MM.1S (cell line): ENCODE measurements around the gene STK39.
A peak's percentile ranks its signal among the peaks of the same experiment; 100 is the strongest.

Experiments
- DNase-seq: peaks from one replicate; pipeline ENCODE4 v3.0.0-alpha.2; 2015
- H2AFZ ChIP-seq: fragments of 300-600 bp; sonication (generic); 2 replicates; pipeline ENCODE4 v1.6.0; 2016; ENCODE audit warnings: antibody characterized with exemption, low read length
- H3F3A ChIP-seq: fragments of 300-600 bp; sonication (generic); 2 replicates; pipeline ENCODE4 v1.6.1; 2016; ENCODE audit warnings: mild to moderate bottlenecking, antibody characterized with exemption, low read length, moderate library complexity, mixed read lengths; ENCODE audit not compliant: insufficient read depth
- H3K27ac ChIP-seq: fragments of 300-600 bp; sonication (generic); 2 replicates; pipeline ENCODE4 v1.5.1; 2016; ENCODE audit warnings: mild to moderate bottlenecking, low read length
- H3K27me3 ChIP-seq: fragments of 300-600 bp; sonication (generic); replicated peaks from 2 replicates; pipeline ENCODE4 v1.6.0; 2016; ENCODE audit warnings: low read length; ENCODE audit not compliant: insufficient read depth
- H3K36me3 ChIP-seq: fragments of 300-600 bp; sonication (generic); replicated peaks from 2 replicates; pipeline ENCODE4 v1.6.1; 2016; ENCODE audit warnings: mild to moderate bottlenecking, low read length, mixed read lengths; ENCODE audit not compliant: insufficient read depth
- H3K4me1 ChIP-seq: fragments of 300-600 bp; sonication (generic); 2 replicates; pipeline ENCODE4 v1.6.1; 2016; ENCODE audit warnings: low read length, mixed read lengths
- H3K4me2 ChIP-seq: fragments of 300-600 bp; sonication (generic); 2 replicates; pipeline ENCODE4 v1.6.0; 2016; ENCODE audit warnings: low read depth, low read length
- H3K4me3 ChIP-seq: fragments of 300-600 bp; sonication (generic); 2 replicates; pipeline ENCODE4 v1.5.1; 2016; ENCODE audit warnings: low read length, mixed read lengths
- H3K79me2 ChIP-seq: fragments of 300-600 bp; sonication (generic); 2 replicates; pipeline ENCODE4 v1.6.1; 2016; ENCODE audit warnings: mixed run types, low read length, mixed read lengths
- H3K9ac ChIP-seq: fragments of 300-600 bp; sonication (generic); 2 replicates; pipeline ENCODE4 v1.6.1; 2016; ENCODE audit warnings: low read length, mixed read lengths
- H3K9me2 ChIP-seq: fragments of 300-600 bp; sonication (generic); replicated peaks from 2 replicates; pipeline ENCODE4 v1.6.1; 2016; ENCODE audit warnings: mild to moderate bottlenecking, low read length, mixed read lengths; ENCODE audit not compliant: insufficient read depth
- H3K9me3 ChIP-seq: fragments of 300-600 bp; sonication (generic); replicated peaks from 2 replicates; pipeline ENCODE4 v1.6.1; 2016; ENCODE audit warnings: mild to moderate bottlenecking, low read length, mixed read lengths; ENCODE audit not compliant: insufficient read depth
- H4K20me1 ChIP-seq: fragments of 300-600 bp; sonication (generic); 2 replicates; pipeline ENCODE4 v1.6.1; 2016; ENCODE audit warnings: mild to moderate bottlenecking, low read length, moderate library complexity, mixed read lengths; ENCODE audit not compliant: insufficient read depth
- CTCF ChIP-seq: fragments of 300-600 bp; sonication (generic); IDR thresholded peaks from 2 replicates; pipeline ENCODE4 v1.5.1; 2016; ENCODE audit warnings: antibody characterized with exemption, low read length, mixed read lengths
- EZH2 ChIP-seq: fragments of 300-600 bp; sonication (generic); optimal IDR thresholded peaks from 2 replicates; pipeline ENCODE3; 2017; ENCODE audit warnings: low read depth, mild to moderate bottlenecking, antibody characterized with exemption, low read length, mixed read lengths
- EZH2phosphoT487 ChIP-seq: fragments of 300-600 bp; sonication (generic); IDR thresholded peaks from 2 replicates; pipeline ENCODE4 v1.6.1; 2018; ENCODE audit warnings: antibody characterized with exemption, low read length

The STK39 gene

GRCh38 chr2:168246483-168247340 is 683 bp downstream of the STK39 start:
- peak overlapping the region; percentile 92 for H3K4me2 ChIP-seq
- TF ChIP-seq EZH2phosphoT487 (no peak), EZH2 (no peak), CTCF (peak; percentile 52)
- no peaks in the 10 kb centered on the region for H4K20me1 ChIP-seq
- H3K9me3 ChIP-seq = no peaks in the 10 kb centered on the region
- peak overlapping the region; percentile 82 for H3K4me3 ChIP-seq
- H2AFZ ChIP-seq = peak overlapping the region; percentile 94
- H3K27ac ChIP-seq = peak overlapping the region; percentile 45; the same call in 1 of the 2 replicates
- H3K27me3 ChIP-seq = no peaks in the 10 kb centered on the region
- H3K4me1 ChIP-seq = peaks cover 6% of the 10 kb centered on the region; the same call in 1 of the 2 replicates
- no peaks in the 10 kb centered on the region for H3K9me2 ChIP-seq
- peaks cover 14% of the 10 kb centered on the region for H3K79me2 ChIP-seq
- peak overlapping the region; percentile 65; the same call in 1 of the 2 replicates for H3K9ac ChIP-seq
- DNase-seq = peak; percentile 71
- no peaks in the 10 kb centered on the region for H3K36me3 ChIP-seq
- peaks cover 9% of the 10 kb centered on the region for H3F3A ChIP-seq

DNA sequence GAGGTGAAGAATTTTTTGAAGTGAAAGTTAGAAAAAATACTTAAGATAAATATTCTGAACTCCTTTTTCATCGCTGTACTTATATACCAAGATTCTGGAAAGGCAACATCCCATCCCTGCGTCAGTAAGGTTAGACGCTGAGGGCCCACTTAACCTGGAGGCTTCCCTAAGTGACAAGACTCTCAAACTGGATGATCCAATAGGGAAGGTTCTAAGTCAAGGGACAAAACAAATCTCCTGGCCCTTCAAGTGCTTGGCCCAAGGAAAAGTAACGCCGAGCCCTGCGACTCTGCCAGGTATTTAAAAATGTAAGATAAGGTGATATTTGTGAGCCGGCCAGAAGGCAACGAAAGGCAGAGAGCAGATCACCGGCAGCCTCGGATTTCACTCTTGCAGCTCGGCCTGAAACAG is 1.3 kb downstream of the STK39 start:
- H3K79me2 ChIP-seq = peaks cover 17% of the 10 kb centered on the region
- H3K4me1 ChIP-seq = peaks cover 6% of the 10 kb centered on the region; the same call in 1 of the 2 replicates
- peak overlapping the region; percentile 94 for H2AFZ ChIP-seq
- peaks cover 9% of the 10 kb centered on the region for H3F3A ChIP-seq
- no peak overlapping the region for H3K27ac ChIP-seq
- DNase-seq = no peak
- H3K36me3 ChIP-seq = no peaks in the 10 kb centered on the region
- no peaks in the 10 kb centered on the region for H4K20me1 ChIP-seq
- peak overlapping the region; percentile 82 for H3K4me3 ChIP-seq
- H3K4me2 ChIP-seq = peak overlapping the region; percentile 92
- TF ChIP-seq EZH2 (no peak), EZH2phosphoT487 (no peak), CTCF (no peak)
- no peaks in the 10 kb centered on the region for H3K9me2 ChIP-seq
- peak overlapping the region; percentile 65; the same call in 1 of the 2 replicates for H3K9ac ChIP-seq
- no peaks in the 10 kb centered on the region for H3K9me3 ChIP-seq
- H3K27me3 ChIP-seq = no peaks in the 10 kb centered on the region

- DNase-seq = no peak
- Histone ChIP-seq H3K4me1 (peaks cover 6% of the 10 kb centered on the region; the same call in 1 of the 2 replicates), H3K27ac (no peak overlapping the region), H3K36me3 (no peaks in the 10 kb centered on the region), H3K4me2 (no peak overlapping the region), H3K9me3 (no peaks in the 10 kb centered on the region), H4K20me1 (no peaks in the 10 kb centered on the region), H3K9ac (no peak overlapping the region), H3K4me3 (no peak overlapping the region), H3F3A (peaks cover 9% of the 10 kb centered on the region), H3K27me3 (no peaks in the 10 kb centered on the region), H3K79me2 (peaks cover 17% of the 10 kb centered on the region), H3K9me2 (no peaks in the 10 kb centered on the region), H2AFZ (no peak overlapping the region)
- no peak for TF ChIP-seq CTCF
- no peak for TF ChIP-seq EZH2phosphoT487
- TF ChIP-seq EZH2 = no peak
Observed at GRCh38 chr2:168245074-168245825, 2.1 kb downstream of the STK39 start.
